ENCODE measurements around the gene PRKN.

Gene PRKN

GRCh38 chr6:161455848-161456247, 1271.7 kb downstream of the PRKN start:
- no peak for DNase-seq

GRCh38 chr6:161453558-161453957, 1274.0 kb downstream of the PRKN start:
- DNase-seq, result no peak

GRCh38 chr6:161452241-161452640, 1275.3 kb downstream of the PRKN start:
- no peak for DNase-seq

GRCh38 chr6:161449521-161449920, 1278.0 kb downstream of the PRKN start:
- no peak for DNase-seq

GRCh38 chr6:161446949-161447348, 1280.6 kb downstream of the PRKN start:
- DNase-seq, result no peak

- DNase-seq, result no peak
Measured at GRCh38 chr6:161446296-161446925, 1281.2 kb downstream of the PRKN start.

GRCh38 chr6:161445021-161445799, 1282.4 kb downstream of the PRKN start:
- no peak for DNase-seq

GRCh38 chr6:161444464-161444863, 1283.1 kb downstream of the PRKN start:
- no peak for DNase-seq

- DNase-seq, result no peak
Measured at GRCh38 chr6:161443848-161444247, 1283.7 kb downstream of the PRKN start.

GRCh38 chr6:161442420-161442819, 1285.1 kb downstream of the PRKN start:
- DNase-seq, result no peak

GRCh38 chr6:161440299-161440698, 1287.3 kb downstream of the PRKN start:
- DNase-seq, result no peak

- no peak for DNase-seq
Measured at GRCh38 chr6:161439093-161439492, 1288.5 kb downstream of the PRKN start.

GRCh38 chr6:161438430-161439030, 1289.0 kb downstream of the PRKN start:
- DNase-seq, result no peak

GRCh38 chr6:161437851-161438250, 1289.7 kb downstream of the PRKN start:
- DNase-seq, result no peak

GRCh38 chr6:161436106-161436876, 1291.3 kb downstream of the PRKN start:
- DNase-seq, result no peak

GRCh38 chr6:161435748-161436070, 1291.9 kb downstream of the PRKN start:
- DNase-seq, result no peak

GRCh38 chr6:161434921-161435747, 1292.4 kb downstream of the PRKN start:
- DNase-seq, result no peak

- DNase-seq, result no peak
Measured at GRCh38 chr6:161434350-161434749, 1293.2 kb downstream of the PRKN start.

GRCh38 chr6:161432546-161432945, 1295.0 kb downstream of the PRKN start:
- no peak for DNase-seq

GRCh38 chr6:161429921-161430490, 1297.6 kb downstream of the PRKN start:
- no peak for DNase-seq

- no peak for DNase-seq
Measured at GRCh38 chr6:161424421-161424820, 1303.1 kb downstream of the PRKN start.
